Mesendoderm (in vitro differentiated cells): Measurements from ENCODE around the gene GRHL3.

Experiments
- DNase-seq: peaks from one replicate; pipeline ENCODE4 v3.0.0; 2013
- H2AK5ac ChIP-seq: 2 replicates; pipeline ENCODE4 v1.6.1; 2013; ENCODE audit warnings: low read length, inconsistent platforms
- H2BK120ac ChIP-seq: 2 replicates; pipeline ENCODE4 v1.6.1; 2013; ENCODE audit warnings: low read depth, mild to moderate bottlenecking, low read length, moderate library complexity, mixed read lengths
- H2BK15ac ChIP-seq: replicated peaks from 2 replicates; pipeline ENCODE4 v1.6.1; 2013; ENCODE audit warnings: low read depth, mild to moderate bottlenecking, moderate library complexity
- H2BK5ac ChIP-seq: 2 replicates; pipeline ENCODE4 v1.6.1; 2013; ENCODE audit warnings: low read length, inconsistent platforms
- H3K18ac ChIP-seq: 2 replicates; pipeline ENCODE4 v1.6.1; 2013; ENCODE audit warnings: mild to moderate bottlenecking, low read length, mixed read lengths
- H3K23ac ChIP-seq: one replicate; pipeline ENCODE4 v1.6.1; 2013; ENCODE audit warnings: low read length
- H3K27ac ChIP-seq: 2 replicates; pipeline ENCODE4 v1.5.1; 2013; ENCODE audit warnings: low read depth, mild to moderate bottlenecking, inconsistent platforms, low read length, moderate library complexity
- H3K27me3 ChIP-seq: 2 replicates; pipeline ENCODE4 v1.6.1; 2013; ENCODE audit warnings: low read length, control low read depth, mild to moderate bottlenecking, inconsistent platforms; ENCODE audit not compliant: insufficient read depth, poor library complexity
- H3K36me3 ChIP-seq: 2 replicates; pipeline ENCODE4 v1.6.1; 2013; ENCODE audit warnings: low read length, inconsistent platforms; ENCODE audit not compliant: control insufficient read depth, insufficient read depth
- H3K4ac ChIP-seq: one replicate; pipeline ENCODE4 v1.6.1; 2013; ENCODE audit warnings: low read depth, mild to moderate bottlenecking, low read length, moderate library complexity
- H3K4me1 ChIP-seq: 2 replicates; pipeline ENCODE4 v1.6.1; 2013; ENCODE audit warnings: low read depth, low read length, inconsistent platforms; ENCODE audit not compliant: control insufficient read depth
- H3K4me2 ChIP-seq: 2 replicates; pipeline ENCODE4 v1.6.1; 2013; ENCODE audit warnings: low read length
- H3K4me3 ChIP-seq: 2 replicates; pipeline ENCODE4 v1.5.1; 2013; ENCODE audit warnings: mild to moderate bottlenecking, low read length
- H3K56ac ChIP-seq: one replicate; pipeline ENCODE4 v1.6.1; 2013; ENCODE audit warnings: low read length
- H3K79me1 ChIP-seq: 2 replicates; pipeline ENCODE4 v1.6.1; 2013; ENCODE audit warnings: low read length, inconsistent platforms
- H3K79me2 ChIP-seq: 2 replicates; pipeline ENCODE4 v1.6.1; 2013; ENCODE audit warnings: mild to moderate bottlenecking, low read length; ENCODE audit not compliant: control insufficient read depth, insufficient read depth
- H3K9ac ChIP-seq: 2 replicates; pipeline ENCODE4 v1.6.1; 2013; ENCODE audit warnings: low read length, inconsistent platforms
- H4K5ac ChIP-seq: one replicate; pipeline ENCODE4 v1.6.1; 2013; ENCODE audit warnings: low read length
- H4K8ac ChIP-seq: one replicate; pipeline ENCODE4 v1.6.1; 2013; ENCODE audit warnings: low read depth, mild to moderate bottlenecking, control low read depth, low read length, moderate library complexity
- WGBS: extraction: QIAGEN DNeasy Blood & Tissue Kit; methylation state at CpG from one replicate; pipeline ENCODE4 v1.1.7; 2013; ENCODE audit warnings: low lambda C conversion rate, missing lambda C conversion rate; ENCODE audit not compliant: insufficient coverage; ENCODE audit errors: extremely low coverage; 5-methylcytosine and 5-hydroxymethylcytosine counted together

Gene GRHL3

DNA sequence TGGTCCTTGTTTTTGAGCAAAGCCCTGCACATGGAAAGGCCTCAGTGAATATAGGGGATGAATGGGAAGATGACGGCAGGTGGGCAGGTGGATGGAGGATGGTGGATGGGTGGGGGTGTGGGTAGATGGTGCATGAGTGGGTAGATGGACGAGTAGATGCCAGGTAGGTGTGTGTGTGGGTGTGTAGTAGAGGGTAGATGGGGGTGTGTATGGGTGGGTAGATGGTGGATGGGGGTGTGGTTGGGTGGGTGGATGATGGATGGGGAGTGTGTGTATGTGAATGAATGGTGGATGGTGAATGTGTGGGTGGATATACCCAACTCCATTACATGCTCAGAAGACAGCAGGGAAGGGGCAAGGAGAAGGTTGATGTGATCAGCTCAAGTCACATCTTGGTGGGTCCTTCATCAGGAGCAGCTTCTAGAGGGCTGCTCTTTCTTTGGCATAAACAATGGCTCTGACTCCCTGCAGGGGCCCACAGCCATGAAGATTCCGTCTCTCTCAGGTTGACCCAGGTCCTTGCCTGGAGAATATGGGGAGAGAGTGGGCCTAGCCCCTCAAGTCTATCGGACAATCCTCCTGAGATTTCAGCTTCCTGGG is 34.2 kb downstream of the GRHL3 start:
- Histone ChIP-seq H3K79me1 (no peaks in the 10 kb centered on the region), H3K56ac (no peak overlapping the region), H4K8ac (no peak overlapping the region), H3K79me2 (no peaks in the 10 kb centered on the region), H3K27me3 (no peaks in the 10 kb centered on the region), H3K27ac (no peak overlapping the region), H2BK5ac (no peak overlapping the region), H4K5ac (no peak overlapping the region), H3K18ac (no peak overlapping the region), H3K36me3 (no peaks in the 10 kb centered on the region), H3K4me2 (no peak overlapping the region), H2BK120ac (no peak overlapping the region), H3K4ac (no peak overlapping the region), H2AK5ac (no peak overlapping the region), H3K4me3 (no peak overlapping the region), H2BK15ac (no peak overlapping the region), H3K4me1 (no peaks in the 10 kb centered on the region), H3K9ac (no peak overlapping the region), H3K23ac (no peak overlapping the region)
- DNase-seq: no peak
- whole genome bisulfite sequencing: no CpG with 5 or more reads among the region's 4 CpGs

DNA sequence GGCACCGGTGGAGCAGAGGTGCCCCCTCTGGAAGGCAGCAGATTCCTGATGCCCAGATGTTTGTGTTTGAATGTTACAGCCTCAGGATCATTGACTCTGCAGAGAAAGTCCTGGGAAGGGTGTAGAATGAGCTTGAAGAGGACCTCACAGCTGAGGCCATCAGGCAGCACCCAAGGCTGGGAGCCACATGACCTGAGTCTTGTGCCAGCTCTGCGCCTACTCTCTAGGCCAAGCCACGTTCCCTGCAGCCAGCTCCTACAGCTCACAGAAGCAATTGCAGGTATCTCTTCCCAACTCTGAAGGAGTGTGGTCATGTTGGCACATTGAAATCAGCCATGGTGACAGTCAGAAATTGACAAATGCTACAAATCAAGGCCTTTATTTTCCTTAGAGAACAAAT is 36.3 kb downstream of the GRHL3 start:
- no peak overlapping the region for H3K4ac ChIP-seq
- no CpG with 5 or more reads among the region's 3 CpGs for WGBS
- H3K9ac ChIP-seq: no peak overlapping the region

DNA sequence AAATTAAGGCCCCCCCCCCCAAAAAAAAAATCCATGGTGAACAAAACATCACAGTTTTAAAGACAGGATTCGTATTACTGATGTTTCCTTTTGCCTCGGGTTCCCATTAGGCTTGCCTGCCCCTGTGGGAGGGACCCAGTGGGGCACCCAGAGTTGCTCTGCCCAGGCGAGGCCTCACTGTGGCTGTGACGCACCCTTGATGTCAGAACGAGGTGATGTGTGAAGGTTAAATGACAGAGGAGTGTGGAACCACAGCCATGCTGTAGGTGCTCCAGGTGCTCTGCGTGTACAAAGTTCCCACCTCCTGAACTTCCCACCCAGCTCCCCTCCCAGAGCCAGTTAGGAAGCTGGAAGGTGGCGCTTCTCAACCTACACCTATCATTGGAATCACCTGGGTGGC is 37.9 kb downstream of the GRHL3 start:
- Histone ChIP-seq H3K18ac (no peak overlapping the region), H4K8ac (no peak overlapping the region), H3K4me1 (no peaks in the 10 kb centered on the region), H3K23ac (no peak overlapping the region), H2BK15ac (no peak overlapping the region), H3K27ac (no peak overlapping the region), H3K36me3 (no peaks in the 10 kb centered on the region), H3K4ac (no peak overlapping the region), H3K4me2 (no peak overlapping the region), H3K27me3 (no peaks in the 10 kb centered on the region), H2BK5ac (no peak overlapping the region), H3K79me2 (no peaks in the 10 kb centered on the region), H2BK120ac (no peak overlapping the region), H3K4me3 (no peak overlapping the region), H3K56ac (no peak overlapping the region), H3K9ac (no peak overlapping the region), H4K5ac (no peak overlapping the region), H2AK5ac (no peak overlapping the region), H3K79me1 (no peaks in the 10 kb centered on the region)
- no CpG with 5 or more reads among the region's 7 CpGs for WGBS
- DNase-seq: no peak

More for the DNA sequence above, 36.3 kb downstream of the GRHL3 start:
- H3K79me1 ChIP-seq: no peaks in the 10 kb centered on the region
- no peaks in the 10 kb centered on the region for H3K36me3 ChIP-seq
- no peaks in the 10 kb centered on the region for H3K79me2 ChIP-seq
- no peak overlapping the region for H3K4me3 ChIP-seq
- H3K18ac ChIP-seq: no peak overlapping the region
- no peak overlapping the region for H4K5ac ChIP-seq
- no peaks in the 10 kb centered on the region for H3K27me3 ChIP-seq
- DNase-seq: no peak
- H3K23ac ChIP-seq: no peak overlapping the region
- no peak overlapping the region for H4K8ac ChIP-seq
- no peak overlapping the region for H3K27ac ChIP-seq
- no peak overlapping the region for H2AK5ac ChIP-seq
- H2BK5ac ChIP-seq: no peak overlapping the region
- no peaks in the 10 kb centered on the region for H3K4me1 ChIP-seq
- no peak overlapping the region for H3K4me2 ChIP-seq
- no peak overlapping the region for H2BK120ac ChIP-seq
- no peak overlapping the region for H2BK15ac ChIP-seq
- no peak overlapping the region for H3K56ac ChIP-seq

DNA sequence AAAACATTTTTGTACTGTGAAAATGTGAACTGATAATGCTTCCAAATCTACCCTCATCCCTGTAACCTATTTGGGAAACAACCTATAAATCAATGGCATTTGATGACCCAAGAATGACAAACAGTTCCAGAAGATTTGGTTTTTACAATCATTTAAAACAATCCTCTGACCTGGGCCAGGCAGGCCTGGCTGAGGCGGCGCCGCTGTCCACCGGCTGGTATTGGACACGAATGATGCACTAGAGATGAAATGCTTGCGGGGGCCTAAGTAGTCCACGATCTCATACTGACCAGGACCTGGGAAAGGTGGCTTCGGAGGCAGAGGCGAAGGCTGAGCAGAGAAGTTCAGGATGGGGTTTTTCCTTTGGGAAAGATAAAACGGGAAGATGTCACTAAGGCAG is 41.5 kb downstream of the GRHL3 start:
- Histone ChIP-seq H3K79me1 (no peaks in the 10 kb centered on the region), H3K4me3 (no peak overlapping the region), H2BK120ac (no peak overlapping the region), H3K9ac (no peak overlapping the region), H3K36me3 (no peaks in the 10 kb centered on the region), H3K56ac (no peak overlapping the region), H3K18ac (no peak overlapping the region), H3K27me3 (no peaks in the 10 kb centered on the region), H3K4me2 (no peak overlapping the region), H3K27ac (no peak overlapping the region), H3K4me1 (no peaks in the 10 kb centered on the region), H2BK15ac (no peak overlapping the region), H3K4ac (no peak overlapping the region), H4K5ac (no peak overlapping the region), H2BK5ac (no peak overlapping the region), H3K79me2 (no peaks in the 10 kb centered on the region), H4K8ac (no peak overlapping the region), H3K23ac (no peak overlapping the region), H2AK5ac (no peak overlapping the region)
- no peak for DNase-seq
- WGBS: no CpG with 5 or more reads among the region's 10 CpGs

DNA sequence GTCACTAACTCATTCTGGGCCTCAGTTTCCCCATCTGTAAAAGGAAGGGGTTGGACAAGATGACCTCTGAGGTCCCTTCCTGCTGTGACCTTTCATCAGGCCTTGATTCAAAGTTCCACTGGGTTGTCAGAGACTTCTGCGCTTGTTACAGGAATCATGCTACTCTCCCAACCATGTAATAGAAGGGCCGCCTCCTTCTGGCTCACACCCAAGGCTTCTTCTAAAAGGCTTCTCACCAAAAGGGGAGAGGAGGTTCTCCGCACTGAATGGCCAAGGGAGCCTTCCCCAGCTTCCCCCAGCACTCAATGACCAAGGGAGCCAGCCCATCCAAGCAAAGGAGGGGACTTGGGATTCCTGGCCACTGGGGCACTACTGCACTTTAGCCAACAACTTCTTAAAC is 42.7 kb downstream of the GRHL3 start:
- no CpG with 5 or more reads among the region's 3 CpGs for WGBS
- no peaks in the 10 kb centered on the region for H3K36me3 ChIP-seq
- no peak overlapping the region for H2BK120ac ChIP-seq
- no peak for DNase-seq
- no peaks in the 10 kb centered on the region for H3K4me1 ChIP-seq
- H3K23ac ChIP-seq: no peak overlapping the region
- no peaks in the 10 kb centered on the region for H3K27me3 ChIP-seq
- H2AK5ac ChIP-seq: no peak overlapping the region
- no peak overlapping the region for H3K4me2 ChIP-seq
- H3K9ac ChIP-seq: no peak overlapping the region
- H4K5ac ChIP-seq: no peak overlapping the region
- H3K79me1 ChIP-seq: no peaks in the 10 kb centered on the region
- no peak overlapping the region for H2BK5ac ChIP-seq
- H3K27ac ChIP-seq: no peak overlapping the region
- no peaks in the 10 kb centered on the region for H3K79me2 ChIP-seq
- no peak overlapping the region for H2BK15ac ChIP-seq
- H4K8ac ChIP-seq: no peak overlapping the region
- no peak overlapping the region for H3K4me3 ChIP-seq
- H3K4ac ChIP-seq: no peak overlapping the region
- H3K56ac ChIP-seq: no peak overlapping the region
- H3K18ac ChIP-seq: no peak overlapping the region

DNA sequence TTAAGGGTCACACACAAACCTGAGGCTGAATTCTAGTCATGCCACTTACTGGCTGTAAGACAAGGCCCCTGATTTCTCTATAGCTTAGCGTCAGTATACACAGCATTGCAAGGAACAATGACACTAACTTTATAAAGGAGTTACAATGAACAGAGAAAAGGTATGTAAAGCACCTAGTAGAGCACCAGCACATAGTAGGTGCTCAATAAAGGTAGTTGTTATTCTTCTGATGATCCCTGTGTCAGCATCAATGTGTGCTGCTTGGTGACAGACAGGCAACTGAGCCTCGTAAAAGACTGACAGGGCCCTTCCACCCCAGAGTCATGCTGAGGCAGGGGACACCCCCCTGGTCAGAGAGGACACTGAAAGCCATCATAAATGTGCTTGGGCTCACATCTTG is 43.2 kb downstream of the GRHL3 start:
- Histone ChIP-seq H3K4me2 (no peak overlapping the region), H3K27me3 (no peaks in the 10 kb centered on the region), H4K8ac (no peak overlapping the region), H3K27ac (no peak overlapping the region), H3K79me1 (no peaks in the 10 kb centered on the region), H3K79me2 (no peaks in the 10 kb centered on the region), H2BK15ac (no peak overlapping the region), H3K23ac (no peak overlapping the region), H2BK120ac (no peak overlapping the region), H2AK5ac (no peak overlapping the region), H3K56ac (no peak overlapping the region), H3K36me3 (no peaks in the 10 kb centered on the region), H3K4ac (no peak overlapping the region), H3K18ac (no peak overlapping the region), H4K5ac (no peak overlapping the region), H2BK5ac (no peak overlapping the region), H3K4me1 (no peaks in the 10 kb centered on the region), H3K4me3 (no peak overlapping the region), H3K9ac (no peak overlapping the region)
- WGBS: no CpG with 5 or more reads among the region's 2 CpGs
- no peak for DNase-seq
